Thyroid gland (tissue), 4 donors: ENCODE data around the gene JUP. TPM values are rescaled to one million over a fixed set of nuclear protein-coding genes. Genes with fewer than 3 reads are reported as not detected.

Experiments
- DNase-seq, 2 donors: peaks; one replicate each; pipeline ENCODE4 v3.0.0-alpha.2; 2019
- H3K27ac ChIP-seq, 3 donors: fragments of 200-600 bp; sonication (generic); 1 replicate in 2 of 3; 2 replicates in 1 of 3; pipeline ENCODE4 v1.5.1; 2016 to 2019; ENCODE audit warnings: mild to moderate bottlenecking in 1 of 3, moderate library complexity in 1 of 3
- H3K27me3 ChIP-seq: fragments of 200-600 bp; sonication (generic); one replicate; pipeline ENCODE4 v1.5.1; 2019
- H3K36me3 ChIP-seq, 2 donors: fragments of 200-600 bp; sonication (generic); one replicate each; pipeline ENCODE4 v1.5.1; 2016 to 2019
- H3K4me1 ChIP-seq, 2 donors: fragments of 200-600 bp; sonication (generic); one replicate each; pipeline ENCODE4 v1.5.1; 2017 to 2019
- H3K4me3 ChIP-seq, 3 donors: fragments of 200-600 bp; sonication (generic); replicated peaks in 1 of 3; 1 replicate in 2 of 3; 2 replicates in 1 of 3; pipeline ENCODE4 v1.5.1; 2016; ENCODE audit warnings: mild to moderate bottlenecking in 1 of 3
- H3K9me3 ChIP-seq: fragments of 200-600 bp; sonication (generic); one replicate; pipeline ENCODE4 v1.5.1; 2017
- POLR2A ChIP-seq, 2 donors: fragments of 450-650 bp; IDR thresholded peaks; one replicate each; pipeline ENCODE4 v1.6.1; 2017; ENCODE audit warnings: antibody characterized with exemption in 2 of 2, mild to moderate bottlenecking in 2 of 2, moderate library complexity in 1 of 2
- WGBS, 2 donors: methylation state at CpG; one replicate each; pipeline ENCODE4 v1.1.5; 2017; 5-methylcytosine and 5-hydroxymethylcytosine counted together
- intact Hi-C: fragments of 100-400 bp; cut with DNase I; formaldehyde crosslinking; loops from one replicate; pipeline ENCODE4 v1.15.1; 2023
- total RNA-seq, 4 donors: library from RNA; depleted of rRNA; stranded (reverse); fragments of >200 nt; gene quantifications; one replicate each; pipeline ENCODE4 v1.2.3, GENCODE V29; 2016
- TF ChIP-seq, protein P1 (sequence below), 6 experiments: fragments of 200-600 bp in 3 of 6; fragments of 450-650 bp in 3 of 6; sonication (generic) in 3 of 6; IDR thresholded peaks; one replicate each; pipeline ENCODE4 v1.5.1; 2016 to 2019; ENCODE audit warnings: antibody characterized with exemption in 6 of 6, mild to moderate bottlenecking in 2 of 6, inconsistent platforms in 1 of 6, moderate library complexity in 1 of 6

Gene JUP
- total RNA-seq, 4 donors from 2014 or later: 127 to 356 (median 250) TPM

DNA sequence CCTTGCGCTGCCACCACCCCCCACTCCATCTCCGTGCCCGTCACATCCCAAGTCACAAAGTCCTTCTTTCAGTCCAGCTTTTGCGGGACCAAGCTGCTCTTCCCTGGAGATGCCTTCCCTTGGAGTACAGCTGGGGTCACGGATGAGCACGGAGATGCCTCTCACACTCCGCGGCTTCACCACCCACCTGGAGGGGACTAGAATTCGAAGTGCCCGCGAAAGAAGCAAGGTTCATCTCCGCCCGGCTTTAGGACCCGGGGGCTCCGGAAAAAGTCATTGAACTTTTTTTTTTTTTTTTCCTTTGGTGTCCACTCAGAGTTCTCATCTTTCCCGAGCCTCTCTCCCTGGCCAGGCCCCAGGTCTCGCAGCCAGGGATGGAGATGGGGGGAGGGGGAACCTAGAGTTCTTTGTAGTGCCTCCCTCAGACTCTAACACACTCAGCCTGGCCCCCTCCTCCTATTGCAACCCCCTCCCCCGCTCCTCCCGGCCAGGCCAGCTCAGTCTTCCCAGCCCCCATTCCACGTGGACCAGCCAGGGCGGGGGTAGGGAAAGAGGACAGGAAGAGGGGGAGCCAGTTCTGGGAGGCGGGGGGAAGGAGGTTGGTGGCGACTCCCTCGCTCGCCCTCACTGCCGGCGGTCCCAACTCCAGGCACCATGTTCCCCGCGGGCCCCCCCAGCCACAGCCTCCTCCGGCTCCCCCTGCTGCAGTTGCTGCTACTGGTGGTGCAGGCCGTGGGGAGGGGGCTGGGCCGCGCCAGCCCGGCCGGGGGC lies 26.1 kb upstream of the JUP start, which contains the start of gene FKBP10:
Gene FKBP10 (plus strand): TSS at position 624 of the 771 bp plus-strand sequence. CDS start 31 bp downstream, at position 655.
- intact Hi-C loops: no loop called here
- Histone ChIP-seq H3K9me3 (no peaks in the 10 kb centered on the region), H3K4me3 (peak within 1 kb of the TSS; percentile 51 to 79 (median 64)), H3K27ac (peak within 1 kb of the TSS; percentile 36 to 80 (median 58)), H3K4me1 (peaks cover 18 to 37% of the 10 kb centered on the region in 2 donors), H3K36me3 (no peaks in the 10 kb centered on the region), H3K27me3 (no peaks in the 10 kb centered on the region)
- DNase-seq: peak; percentile 72 to 73
- TF ChIP-seq, protein P1, sequence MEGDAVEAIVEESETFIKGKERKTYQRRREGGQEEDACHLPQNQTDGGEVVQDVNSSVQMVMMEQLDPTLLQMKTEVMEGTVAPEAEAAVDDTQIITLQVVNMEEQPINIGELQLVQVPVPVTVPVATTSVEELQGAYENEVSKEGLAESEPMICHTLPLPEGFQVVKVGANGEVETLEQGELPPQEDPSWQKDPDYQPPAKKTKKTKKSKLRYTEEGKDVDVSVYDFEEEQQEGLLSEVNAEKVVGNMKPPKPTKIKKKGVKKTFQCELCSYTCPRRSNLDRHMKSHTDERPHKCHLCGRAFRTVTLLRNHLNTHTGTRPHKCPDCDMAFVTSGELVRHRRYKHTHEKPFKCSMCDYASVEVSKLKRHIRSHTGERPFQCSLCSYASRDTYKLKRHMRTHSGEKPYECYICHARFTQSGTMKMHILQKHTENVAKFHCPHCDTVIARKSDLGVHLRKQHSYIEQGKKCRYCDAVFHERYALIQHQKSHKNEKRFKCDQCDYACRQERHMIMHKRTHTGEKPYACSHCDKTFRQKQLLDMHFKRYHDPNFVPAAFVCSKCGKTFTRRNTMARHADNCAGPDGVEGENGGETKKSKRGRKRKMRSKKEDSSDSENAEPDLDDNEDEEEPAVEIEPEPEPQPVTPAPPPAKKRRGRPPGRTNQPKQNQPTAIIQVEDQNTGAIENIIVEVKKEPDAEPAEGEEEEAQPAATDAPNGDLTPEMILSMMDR (IDR thresholded peaks at IDR 0.05): no peak
- TF ChIP-seq POLR2A (IDR thresholded peaks at IDR 0.05): no peak
- 3 to 7% methylated on average over 27 of the region's 35 CpGs for WGBS, 2 donors

DNA sequence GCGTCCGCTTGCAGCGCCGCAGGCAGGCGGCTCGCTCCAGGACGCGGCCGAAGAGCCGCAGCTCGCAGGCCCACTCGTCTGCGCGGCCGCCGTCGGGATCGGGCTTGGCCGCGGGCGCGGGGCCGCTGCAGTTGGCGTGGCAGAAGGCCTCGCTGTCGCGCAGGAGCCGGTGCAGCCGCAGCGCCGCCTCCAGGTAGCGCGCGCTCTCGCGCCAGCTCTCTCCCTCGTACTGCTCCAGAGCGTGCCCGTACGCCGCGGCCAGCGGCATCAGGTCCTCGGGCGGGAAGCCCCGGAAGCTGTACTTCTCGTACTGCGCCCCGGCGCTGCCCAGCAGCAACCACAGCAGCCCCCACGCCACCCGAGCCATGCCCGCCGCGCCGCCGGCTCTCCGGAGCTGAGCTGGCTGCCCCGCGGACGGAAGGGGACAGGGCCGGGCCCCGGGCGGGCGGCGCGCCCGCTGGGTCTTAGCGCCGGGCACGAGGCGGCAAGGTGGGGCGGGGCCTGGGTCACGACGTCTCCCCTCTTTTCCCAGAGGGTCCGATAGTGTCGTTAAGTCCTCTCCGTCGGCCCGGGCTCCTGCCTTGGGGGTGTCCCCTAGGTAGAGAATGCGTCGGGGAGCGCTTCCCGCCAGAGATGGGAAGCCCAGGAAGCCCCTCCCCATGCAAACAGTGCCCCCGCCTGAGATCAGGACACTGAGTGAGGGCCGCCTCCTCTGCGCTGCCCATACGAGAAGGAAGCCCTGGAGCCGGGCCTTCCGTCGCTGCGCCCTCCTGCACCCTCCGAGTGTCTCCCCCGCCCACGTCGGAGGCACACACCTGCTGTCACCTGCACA lies 25.3 kb upstream of the JUP start, which contains the start of gene P3H4:
Gene P3H4 (minus strand): TSS at position 401 of the 832 bp plus-strand sequence. CDS start 34 bp downstream, at position 367.
- Histone ChIP-seq H3K27me3 (no peaks in the 10 kb centered on the region), H3K36me3 (no peaks in the 10 kb centered on the region), H3K4me1 (peaks cover 18 to 37% of the 10 kb centered on the region in 2 donors), H3K9me3 (no peaks in the 10 kb centered on the region), H3K4me3 (peak within 1 kb of the TSS; percentile 51 to 79 (median 64)), H3K27ac (peak within 1 kb of the TSS; percentile 36 to 80 (median 58))
- WGBS, 2 donors: 0 to 1% methylated on average over 5 to 19 of the region's 96 CpGs
- intact Hi-C loops: no loop called here
- peak; percentile 85 to 86 for DNase-seq
- peak; percentile 15 to 65 for TF ChIP-seq POLR2A (IDR thresholded peaks at IDR 0.05)
- TF ChIP-seq, protein P1 (IDR thresholded peaks at IDR 0.05): peak; percentile 40 to 90 (median 72)

DNA sequence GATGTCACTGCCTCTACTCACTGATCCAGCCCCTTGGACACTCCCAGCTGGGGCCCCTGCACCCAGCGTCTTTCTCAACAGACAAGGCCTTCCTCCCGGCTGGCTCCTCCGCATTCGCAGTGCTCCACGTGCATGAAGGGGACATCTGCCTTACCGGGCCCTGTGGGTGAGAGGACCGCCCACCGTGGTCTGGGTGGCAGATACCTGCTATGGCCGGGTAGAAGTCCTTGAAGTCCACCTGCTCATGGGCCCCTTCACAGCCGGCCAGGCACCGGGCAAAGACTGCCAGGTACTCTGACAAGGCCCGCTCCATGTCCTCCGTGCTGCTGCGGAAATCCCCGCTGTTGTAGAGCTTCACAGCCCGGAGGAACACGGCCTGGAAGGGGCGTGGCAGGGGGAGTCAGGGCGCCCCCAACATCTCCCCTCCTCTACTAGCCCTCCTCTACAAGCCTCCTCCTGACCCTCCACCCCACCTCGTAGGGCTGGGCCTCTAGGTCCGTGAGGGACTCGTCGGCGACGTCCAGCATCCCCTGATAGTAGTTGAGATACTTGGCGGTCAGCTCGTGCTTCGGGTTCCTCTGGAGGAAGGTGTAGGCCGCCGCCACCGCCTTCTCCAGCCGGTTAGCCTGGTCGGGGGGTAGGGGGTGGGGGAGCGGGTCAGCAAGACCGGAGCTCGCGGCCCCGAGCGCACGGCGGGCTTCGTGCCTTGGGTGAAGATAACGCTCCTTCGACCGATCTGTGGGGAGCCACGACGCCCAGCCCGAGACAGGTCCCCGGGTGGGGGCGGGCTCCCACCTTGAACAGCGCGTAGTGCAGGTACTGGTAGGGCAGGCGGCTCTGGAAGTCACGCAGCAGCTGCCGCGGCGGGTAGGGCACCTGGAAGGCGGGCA lies 24.4 kb upstream of the JUP start:
- Histone ChIP-seq H3K27ac (peak overlapping the region in 2 of 3 donors; percentile 58 to 80), H3K36me3 (no peaks in the 10 kb centered on the region), H3K4me1 (peaks cover 18 to 37% of the 10 kb centered on the region in 2 donors), H3K4me3 (peak overlapping the region; percentile 15 to 79 (median 64)), H3K27me3 (no peaks in the 10 kb centered on the region), H3K9me3 (no peaks in the 10 kb centered on the region)
- 32 to 40% methylated on average over 26 to 30 of the region's 58 CpGs for WGBS, 2 donors
- peak; percentile 42 to 58 for DNase-seq
- TF ChIP-seq POLR2A (IDR thresholded peaks at IDR 0.05): no peak
- TF ChIP-seq, protein P1 (IDR thresholded peaks at IDR 0.05): no peak
- intact Hi-C loops: no loop called here

DNA sequence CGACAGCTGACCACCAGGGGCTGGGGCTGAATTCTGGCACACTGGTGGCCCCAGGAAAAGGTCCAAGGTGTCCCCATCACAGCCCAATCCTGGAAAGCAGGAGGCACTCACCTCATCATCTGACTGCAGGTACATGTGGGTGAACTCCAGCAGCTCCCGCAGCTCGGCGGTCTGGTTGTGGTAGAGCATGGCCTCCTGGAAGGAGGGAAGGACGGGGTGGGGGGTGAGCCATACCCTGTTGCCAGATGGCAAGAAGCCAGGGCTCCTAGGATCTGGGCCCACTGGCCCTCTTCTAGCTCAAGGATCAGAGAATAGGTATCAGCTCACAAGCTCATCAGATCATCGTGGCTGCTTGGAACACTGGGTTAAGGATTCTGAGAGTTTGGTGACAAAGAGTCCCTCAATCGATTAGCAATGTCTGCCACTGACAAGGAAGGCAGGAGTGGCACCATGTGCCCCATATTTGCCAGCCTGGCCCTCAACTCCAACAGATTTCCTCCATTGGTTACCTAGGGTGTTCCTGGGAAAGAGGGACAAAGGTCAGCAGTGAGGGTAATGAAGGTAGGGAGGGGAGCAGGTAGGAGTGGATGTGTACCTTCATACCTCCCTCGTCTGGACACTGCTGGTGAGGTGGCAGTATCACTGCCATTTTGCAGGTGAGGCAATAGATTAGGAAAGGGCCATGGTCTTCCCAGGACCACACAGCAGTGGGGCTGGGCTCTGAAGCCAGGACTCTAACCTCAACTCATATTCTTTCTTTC lies 20.4 kb upstream of the JUP start:
- Histone ChIP-seq H3K36me3 (no peaks in the 10 kb centered on the region), H3K4me3 (no peak overlapping the region), H3K9me3 (no peaks in the 10 kb centered on the region), H3K27ac (no peak overlapping the region), H3K4me1 (peaks cover 12 to 18% of the 10 kb centered on the region in 2 donors), H3K27me3 (no peaks in the 10 kb centered on the region)
- TF ChIP-seq POLR2A (IDR thresholded peaks at IDR 0.05): no peak
- TF ChIP-seq, protein P1 (IDR thresholded peaks at IDR 0.05): no peak
- intact Hi-C loops: no loop called here
- 85 to 86% methylated on average over 7 to 8 of the region's 8 CpGs for WGBS, 2 donors
- DNase-seq: no peak
